Fibroblast of lung (primary cell): ENCODE data around the gene CEP72.

Source experiments
- EZH2 ChIP-seq: IDR thresholded peaks from 2 replicates; pipeline ENCODE4 v1.5.1; 2012; ENCODE audit warnings: low read length, control low read depth, mild to moderate bottlenecking; ENCODE audit errors: missing control alignments
- TF ChIP-seq, protein P1 (sequence below), 2 donors: IDR thresholded peaks in 1 of 2; conservative IDR thresholded peaks in 1 of 2; 1 replicate in 1 of 2; 2 replicates in 1 of 2; pipeline ENCODE4 v1.5.1; 2011 to 2012; ENCODE audit warnings: low read length in 2 of 2, control low read depth in 1 of 2, inconsistent platforms in 1 of 2, low read depth in 1 of 2, mild to moderate bottlenecking in 1 of 2

DNA sequence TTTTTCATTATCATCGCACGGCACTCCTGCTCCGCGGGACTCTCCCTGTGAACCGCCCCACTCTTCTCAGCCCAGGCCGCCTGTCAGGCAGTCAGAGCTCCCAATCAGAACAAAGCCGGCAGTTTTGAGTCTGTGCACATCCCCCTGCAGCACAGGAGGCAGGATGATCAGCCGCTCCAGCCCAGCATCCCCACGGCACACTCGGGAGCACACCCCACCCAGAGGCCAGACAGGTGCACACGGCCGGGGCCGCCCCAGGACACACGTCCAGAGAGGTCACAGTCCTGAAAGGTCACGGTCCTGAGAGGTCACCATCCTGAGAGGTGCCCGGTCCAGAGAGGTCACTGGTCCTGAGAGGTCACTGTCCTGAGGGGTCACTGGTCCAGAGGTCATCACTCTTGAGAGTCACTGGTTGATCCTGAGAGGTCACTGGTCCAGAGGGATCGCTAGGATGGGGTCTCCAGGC is 72.6 kb downstream of the CEP72 start:
- TF ChIP-seq, protein P1, sequence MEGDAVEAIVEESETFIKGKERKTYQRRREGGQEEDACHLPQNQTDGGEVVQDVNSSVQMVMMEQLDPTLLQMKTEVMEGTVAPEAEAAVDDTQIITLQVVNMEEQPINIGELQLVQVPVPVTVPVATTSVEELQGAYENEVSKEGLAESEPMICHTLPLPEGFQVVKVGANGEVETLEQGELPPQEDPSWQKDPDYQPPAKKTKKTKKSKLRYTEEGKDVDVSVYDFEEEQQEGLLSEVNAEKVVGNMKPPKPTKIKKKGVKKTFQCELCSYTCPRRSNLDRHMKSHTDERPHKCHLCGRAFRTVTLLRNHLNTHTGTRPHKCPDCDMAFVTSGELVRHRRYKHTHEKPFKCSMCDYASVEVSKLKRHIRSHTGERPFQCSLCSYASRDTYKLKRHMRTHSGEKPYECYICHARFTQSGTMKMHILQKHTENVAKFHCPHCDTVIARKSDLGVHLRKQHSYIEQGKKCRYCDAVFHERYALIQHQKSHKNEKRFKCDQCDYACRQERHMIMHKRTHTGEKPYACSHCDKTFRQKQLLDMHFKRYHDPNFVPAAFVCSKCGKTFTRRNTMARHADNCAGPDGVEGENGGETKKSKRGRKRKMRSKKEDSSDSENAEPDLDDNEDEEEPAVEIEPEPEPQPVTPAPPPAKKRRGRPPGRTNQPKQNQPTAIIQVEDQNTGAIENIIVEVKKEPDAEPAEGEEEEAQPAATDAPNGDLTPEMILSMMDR (conservative IDR thresholded peaks at IDR 0.05 in 1 of 2, IDR thresholded peaks at IDR 0.05 in 1 of 2; ENCODE audit: low read depth in 1 of 2, low read length in 2 of 2): no peak
- TF ChIP-seq EZH2: no peak
